Suppressor macrophage treated with lipopolysaccharide for 4 hours (primary cell): Measurements from ENCODE around the gene ICE2.
"Not testable (repeated sequence)": the region's sequence is repeated elsewhere in the genome, so short reads cannot be mapped to it uniquely, and the experiment has no call there.

Source experiments
- DNase-seq: peaks from one replicate; pipeline ENCODE4 v3.0.0-alpha.2; 2020

The ICE2 gene

GRCh38 chr15:60444289-60444912 lies 34.5 kb downstream of the ICE2 start:
- peak; percentile 23 for DNase-seq

GRCh38 chr15:60442763-60443162 lies 36.2 kb downstream of the ICE2 start:
- DNase-seq = no peak

GRCh38 chr15:60442031-60442650 lies 36.8 kb downstream of the ICE2 start:
- DNase-seq = no peak

- no peak for DNase-seq
Observed at GRCh38 chr15:60441331-60441730, 37.6 kb downstream of the ICE2 start.

GRCh38 chr15:60438646-60439045 lies 40.3 kb downstream of the ICE2 start:
- no peak for DNase-seq

- no peak for DNase-seq
Observed at GRCh38 chr15:60428935-60429334, 50.0 kb downstream of the ICE2 start.

- no peak for DNase-seq
Observed at GRCh38 chr15:60426870-60427508, 52.0 kb downstream of the ICE2 start.

- DNase-seq = no peak
Observed at GRCh38 chr15:60425461-60425860, 53.5 kb downstream of the ICE2 start.

DNA sequence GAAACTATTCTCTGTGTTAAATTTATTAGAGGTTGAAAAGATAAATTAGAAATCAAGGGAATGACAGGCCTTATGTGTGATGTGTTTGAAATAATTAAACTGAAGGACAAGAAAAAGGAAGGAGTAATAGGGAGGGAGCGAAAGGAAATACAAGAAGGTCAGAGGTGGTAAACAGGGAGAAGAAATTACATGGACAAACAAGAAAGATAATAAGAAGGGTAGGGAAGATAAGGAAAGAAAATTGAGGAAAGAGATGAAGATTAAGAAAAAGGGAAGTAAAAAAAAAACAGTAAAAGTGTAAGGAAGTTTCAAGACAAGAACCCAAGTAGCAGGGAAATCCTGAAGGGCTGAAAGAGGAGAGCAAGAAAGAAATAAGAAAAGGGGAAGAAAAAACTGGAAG lies 54.9 kb downstream of the ICE2 start:
- DNase-seq = peak; percentile 16

DNA sequence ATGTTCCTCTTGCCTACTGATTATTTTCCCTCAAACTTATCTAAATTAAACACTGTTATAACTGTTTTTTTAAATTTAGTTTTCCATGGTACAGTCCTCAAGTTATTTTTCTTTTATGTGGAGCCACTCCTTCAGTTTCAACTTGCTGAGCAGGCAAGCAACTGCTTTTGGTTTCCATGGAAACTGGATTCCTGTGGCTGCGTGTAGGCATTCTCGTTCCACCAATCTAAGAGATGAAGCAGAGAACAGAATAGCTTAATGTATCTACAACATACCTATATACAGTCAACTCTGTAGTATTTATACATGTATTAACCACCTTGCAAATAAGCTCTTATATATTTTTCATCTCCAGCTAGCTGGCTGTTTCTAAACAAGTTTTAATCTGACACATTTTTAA lies 55.4 kb downstream of the ICE2 start:
- DNase-seq = peak; percentile 49

DNA sequence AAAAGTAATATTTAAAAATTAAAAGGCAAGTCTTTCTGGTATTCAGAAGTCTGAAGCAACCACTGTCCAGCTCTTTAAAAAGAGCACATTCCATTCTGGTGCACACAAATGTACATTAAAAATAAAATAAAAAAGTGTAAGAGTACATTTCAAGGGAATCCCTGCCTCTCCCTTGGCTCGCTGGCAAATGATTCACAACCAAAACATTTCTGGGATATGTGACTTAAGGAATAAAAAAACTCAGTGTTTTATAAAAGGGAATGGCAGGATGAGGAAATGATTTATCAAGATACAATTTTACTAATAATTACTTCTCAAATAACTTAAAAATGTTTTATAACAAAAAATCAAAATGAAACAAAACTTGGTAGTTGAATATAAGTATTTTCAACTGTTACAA lies 57.4 kb downstream of the ICE2 start:
- no peak for DNase-seq

DNA sequence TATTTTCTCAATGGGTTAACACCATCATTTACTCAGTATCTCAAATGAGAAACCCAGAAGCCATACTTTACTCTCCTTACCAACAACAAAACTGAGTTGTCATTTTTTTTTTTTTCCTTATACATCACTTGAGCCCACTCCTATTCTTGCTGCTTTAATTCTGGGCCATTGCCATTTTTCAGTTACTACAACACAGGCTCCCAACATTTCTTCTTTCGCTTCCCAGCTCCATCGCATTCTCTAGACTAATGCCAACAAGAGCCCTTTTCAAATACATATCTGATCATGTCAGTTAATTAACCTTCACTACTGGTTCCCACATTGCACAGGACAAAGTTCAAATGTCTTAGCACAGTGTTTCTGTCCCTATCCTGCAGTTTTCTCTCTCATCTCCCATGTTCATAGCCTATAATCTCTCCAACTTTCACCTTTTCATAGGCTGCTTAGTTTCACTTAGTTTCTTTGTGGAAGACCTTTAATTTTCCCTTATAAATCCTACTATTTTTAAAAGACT lies 58.7 kb downstream of the ICE2 start:
- no peak for DNase-seq

- peak; percentile 39 for DNase-seq
Observed at GRCh38 chr15:60419753-60420152, 59.2 kb downstream of the ICE2 start.

DNA sequence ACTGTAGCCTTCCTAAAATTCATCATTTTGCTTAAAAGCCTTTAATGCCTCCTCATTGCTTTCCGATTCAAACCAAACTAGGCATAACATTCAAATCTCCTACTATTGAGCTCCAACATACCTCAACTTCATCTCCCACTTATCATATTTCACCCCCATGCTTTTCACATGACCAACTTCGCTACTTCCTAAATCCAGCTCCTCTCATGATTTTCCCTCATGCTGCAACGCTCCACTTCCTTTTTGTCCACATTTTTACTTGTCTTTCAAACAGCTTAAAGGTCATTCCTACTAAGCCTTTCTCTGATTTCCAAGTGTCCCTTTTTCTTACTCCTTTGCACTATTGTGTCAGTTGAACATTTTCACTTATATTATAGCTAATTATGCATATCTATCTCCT lies 60.8 kb downstream of the ICE2 start:
- peak; percentile 72 for DNase-seq

DNA sequence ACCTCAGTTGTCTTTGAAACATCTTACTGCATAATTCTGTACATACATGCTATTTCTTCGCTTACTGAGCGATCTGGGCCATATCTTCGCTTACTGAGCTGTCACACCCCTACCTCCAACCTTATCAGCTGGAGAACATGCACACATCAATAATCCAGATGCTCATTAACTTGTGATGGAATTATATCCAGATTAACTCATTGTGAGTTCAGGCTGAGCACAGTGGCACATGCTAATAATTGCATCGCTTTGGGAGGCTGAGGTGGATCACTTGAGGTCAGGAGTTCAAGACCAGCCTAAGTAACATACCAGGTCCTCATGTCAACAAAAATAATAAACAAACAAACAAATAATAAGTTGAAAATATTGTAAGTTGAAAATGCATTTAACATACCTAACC lies 61.8 kb downstream of the ICE2 start:
- DNase-seq = no peak

DNA sequence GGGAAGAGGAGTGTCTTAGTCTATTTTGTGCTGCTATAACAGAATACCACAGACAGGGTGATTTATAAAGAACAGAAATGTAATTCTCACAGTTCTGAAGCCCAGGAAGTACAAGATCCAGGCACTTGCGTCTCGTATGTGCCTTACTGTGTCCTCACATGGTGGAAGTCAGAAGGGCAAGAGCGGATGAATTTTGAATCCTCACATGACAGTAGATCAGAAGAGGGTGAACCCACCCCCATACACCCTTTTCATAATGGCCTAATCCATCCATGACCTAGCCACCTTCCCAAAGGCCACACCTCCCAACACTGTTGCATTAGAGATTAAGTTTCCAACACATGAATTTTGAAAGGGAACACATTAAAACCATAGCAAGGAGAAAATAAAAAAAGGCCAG lies 62.5 kb downstream of the ICE2 start:
- DNase-seq = no peak

DNA sequence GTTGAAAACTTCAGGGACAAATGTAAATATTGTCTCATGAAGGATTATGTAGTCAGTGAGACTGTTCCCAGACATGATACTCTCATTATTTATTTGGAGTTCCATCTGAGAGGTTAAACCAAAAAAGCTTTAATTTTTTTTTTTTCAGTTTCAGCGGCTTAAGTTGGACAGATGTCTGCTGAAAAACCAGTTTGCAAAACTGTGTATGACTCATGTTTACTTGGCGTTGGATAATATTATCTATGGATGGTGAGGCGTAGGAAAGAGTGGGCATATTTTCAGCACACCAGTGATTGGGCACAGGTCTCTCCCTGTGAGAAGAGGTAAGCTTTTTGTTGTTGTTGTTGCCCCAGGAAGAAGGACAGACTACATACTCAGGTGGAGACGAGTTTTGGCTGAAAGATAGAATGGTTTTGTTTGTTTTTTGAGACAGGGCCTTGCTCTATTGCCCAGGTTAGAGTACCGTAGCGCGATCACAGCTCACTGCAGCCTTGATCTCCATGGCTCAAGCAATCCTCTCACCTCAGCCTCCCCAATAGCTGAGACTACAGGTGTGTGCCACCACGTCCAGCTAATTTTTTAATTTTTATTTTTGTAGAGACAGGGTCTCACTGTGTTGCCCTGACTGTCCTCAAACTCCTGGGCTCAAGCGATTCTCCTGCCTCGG lies 64.8 kb downstream of the ICE2 start:
- DNase-seq = no peak

DNA sequence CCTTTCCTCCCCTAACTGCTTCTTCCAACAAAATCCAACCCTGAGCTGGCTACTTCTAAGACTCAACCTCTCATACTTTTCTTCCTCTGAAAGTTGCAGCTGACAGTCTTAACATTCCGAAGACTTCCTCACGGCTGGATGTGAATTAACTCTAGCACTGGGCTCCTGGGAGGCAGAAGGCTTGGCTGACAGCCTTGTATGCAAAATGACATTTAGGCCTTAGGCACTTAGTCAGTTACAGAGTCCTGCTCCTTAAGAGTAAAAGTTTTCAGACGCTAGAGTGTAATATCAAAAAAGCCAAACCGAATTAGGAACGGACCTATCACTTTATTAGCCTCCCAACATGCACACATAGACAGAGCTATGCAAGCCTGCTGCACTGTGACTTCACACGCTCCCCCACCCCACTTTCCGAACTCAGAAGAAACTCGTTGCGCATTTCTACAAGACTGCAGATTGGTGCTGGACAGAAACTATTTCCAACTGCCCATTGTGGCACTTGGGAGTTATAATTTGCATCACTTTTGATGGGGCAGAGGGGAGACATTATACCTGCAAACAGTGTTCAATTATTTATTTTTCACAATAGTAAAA lies 65.6 kb downstream of the ICE2 start:
- no peak for DNase-seq

DNA sequence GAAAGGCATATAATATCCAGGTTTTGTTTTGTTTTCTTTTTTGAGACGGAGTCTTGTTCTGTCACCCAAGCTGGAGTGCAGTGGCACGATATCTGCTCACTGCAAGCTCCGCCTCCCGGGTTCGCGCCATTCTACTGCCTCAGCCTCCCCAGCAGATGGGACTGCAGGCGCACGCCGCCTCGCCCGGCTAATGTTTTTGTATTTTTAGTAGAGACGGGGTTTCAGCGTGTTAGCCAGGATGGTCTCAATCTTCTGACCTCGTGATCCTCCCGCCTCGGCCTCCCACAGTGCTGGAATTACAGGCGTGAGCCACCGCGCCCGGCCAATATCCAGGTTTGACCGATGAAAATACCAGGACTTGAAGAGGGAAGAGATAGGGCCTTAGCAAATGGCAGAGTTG lies 66.1 kb downstream of the ICE2 start:
- not testable (repeated sequence) for DNase-seq

GRCh38 chr15:60411774-60412425 lies 67.0 kb downstream of the ICE2 start:
- no peak for DNase-seq

DNA sequence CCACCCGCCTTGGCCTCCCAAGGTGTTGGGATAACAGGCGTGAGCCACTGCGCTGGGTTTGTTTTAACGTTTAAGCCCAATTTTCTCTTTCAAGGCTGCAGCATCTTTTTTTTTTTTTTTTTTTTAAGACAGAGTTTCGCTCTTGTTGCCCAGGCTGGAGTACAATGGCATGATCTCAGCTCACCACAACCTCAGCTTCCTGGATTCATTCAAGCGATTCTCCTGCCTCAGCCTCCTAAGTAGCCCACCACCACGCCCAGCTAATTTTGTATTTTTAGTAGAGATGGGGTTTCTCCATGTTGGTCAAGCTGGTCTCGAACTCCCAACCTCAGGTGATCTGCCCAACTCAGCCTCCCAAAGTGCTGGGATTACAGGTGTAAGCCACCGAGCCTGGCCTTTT lies 68.6 kb downstream of the ICE2 start:
- DNase-seq = not testable (repeated sequence)

- DNase-seq = peak; percentile 91
Observed at GRCh38 chr15:60408463-60408981, 70.4 kb downstream of the ICE2 start.

GRCh38 chr15:60407415-60407805 lies 71.5 kb downstream of the ICE2 start:
- DNase-seq = peak; percentile 72
